HG03103 (cell line): Measurements from ENCODE around the gene ATIC.
A peak's percentile ranks its signal among the peaks of the same experiment; 100 is the strongest.
"Not testable (repeated sequence)": the region's sequence is repeated elsewhere in the genome, so short reads cannot be mapped to it uniquely, and the experiment has no call there.

ENCODE experiments used
- ATAC-seq: cut with Tn5 transposase; IDR thresholded peaks from one replicate; pipeline ENCODE4 v1.9.1; 2021; ENCODE audit warnings: low read depth; ENCODE audit not compliant: unreplicated experiment

ATIC gene

DNA sequence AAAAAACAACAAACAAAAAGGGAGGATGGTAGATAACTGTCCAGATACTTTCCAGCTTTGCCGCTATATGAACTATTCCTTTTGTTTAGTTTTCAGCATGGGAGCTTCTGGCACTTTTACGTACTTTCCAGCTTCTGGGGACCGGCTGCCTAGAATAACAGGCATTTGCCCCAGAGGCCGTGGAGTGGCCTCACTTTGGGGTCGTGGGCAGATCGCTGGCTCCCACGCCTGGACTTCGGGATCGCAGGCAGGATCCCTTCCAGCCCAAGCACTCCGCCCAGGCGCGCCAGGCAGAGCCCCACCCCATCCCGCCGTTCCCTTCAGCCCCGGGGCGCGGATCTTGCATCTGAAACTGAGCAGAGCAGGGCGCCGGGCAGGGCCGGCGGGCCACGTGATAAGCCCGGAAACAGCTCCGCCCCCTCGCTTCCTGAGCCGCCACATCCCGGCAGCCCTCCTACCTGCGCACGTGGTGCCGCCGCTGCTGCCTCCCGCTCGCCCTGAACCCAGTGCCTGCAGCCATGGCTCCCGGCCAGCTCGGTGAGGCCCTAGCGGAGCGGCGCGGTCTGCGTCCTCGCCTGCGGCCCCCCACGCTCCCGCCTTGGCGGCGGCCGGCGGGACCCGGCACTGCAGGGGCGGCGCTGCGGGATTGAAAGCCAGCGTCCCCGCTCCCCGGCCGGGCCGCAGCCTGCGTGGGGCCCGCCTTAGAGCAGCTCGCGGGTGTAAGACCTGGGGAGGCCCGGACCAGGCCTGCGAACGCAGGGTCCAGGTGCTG lies at the start of gene ATIC:
Gene ATIC, plus strand, starts transcription at position 435 of the 772 bp plus-strand sequence. Its CDS starts 84 bp downstream, at position 519.
- ATAC-seq: peak; percentile 98

DNA sequence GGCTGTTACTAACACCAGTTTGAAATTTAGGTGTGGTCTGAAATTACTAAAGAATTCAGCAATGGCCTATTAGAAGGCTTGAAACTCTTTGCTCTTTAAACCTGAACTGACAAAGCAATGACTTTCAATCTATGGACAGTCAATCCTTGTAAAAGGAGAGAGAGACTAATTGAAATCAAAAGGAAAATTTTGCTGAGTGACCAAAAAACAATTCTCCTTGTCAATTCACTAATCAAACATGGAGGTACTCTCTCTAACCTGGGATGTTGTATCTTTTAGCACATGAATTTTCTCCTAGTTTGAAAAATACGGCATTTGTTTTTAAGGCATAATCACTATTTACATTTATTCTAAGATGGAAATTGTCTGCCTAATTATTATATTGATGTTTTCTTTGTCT lies 49.6 kb upstream of the ATIC start:
- ATAC-seq: no peak

GRCh38 chr2:215262741-215263362 lies 49.0 kb upstream of the ATIC start:
- no peak for ATAC-seq

- no peak for ATAC-seq
Observed at GRCh38 chr2:215264374-215264773, 47.5 kb upstream of the ATIC start.

- no peak for ATAC-seq
Observed at GRCh38 chr2:215269397-215270117, 42.3 kb upstream of the ATIC start.

- no peak for ATAC-seq
Observed at GRCh38 chr2:215270118-215270451, 41.8 kb upstream of the ATIC start.

DNA sequence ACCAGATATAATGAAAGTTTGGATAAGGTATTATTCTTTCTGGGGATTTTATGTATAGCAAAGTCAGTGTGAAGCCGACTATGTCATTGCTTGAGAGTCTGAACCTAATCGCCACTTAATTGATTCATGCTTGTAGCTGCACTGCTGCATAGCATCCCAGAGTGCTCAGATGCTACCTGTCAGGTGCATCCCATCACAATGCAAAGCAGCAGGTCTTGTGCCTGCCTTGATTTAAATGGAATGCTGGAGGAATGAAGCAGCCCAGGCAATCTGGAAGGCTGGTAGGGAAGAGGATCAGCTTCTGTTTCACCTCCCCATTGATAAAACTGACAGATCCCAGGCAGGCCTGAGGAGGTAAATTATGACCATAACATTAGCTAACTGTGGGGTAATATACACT lies 40.4 kb upstream of the ATIC start:
- no peak for ATAC-seq

DNA sequence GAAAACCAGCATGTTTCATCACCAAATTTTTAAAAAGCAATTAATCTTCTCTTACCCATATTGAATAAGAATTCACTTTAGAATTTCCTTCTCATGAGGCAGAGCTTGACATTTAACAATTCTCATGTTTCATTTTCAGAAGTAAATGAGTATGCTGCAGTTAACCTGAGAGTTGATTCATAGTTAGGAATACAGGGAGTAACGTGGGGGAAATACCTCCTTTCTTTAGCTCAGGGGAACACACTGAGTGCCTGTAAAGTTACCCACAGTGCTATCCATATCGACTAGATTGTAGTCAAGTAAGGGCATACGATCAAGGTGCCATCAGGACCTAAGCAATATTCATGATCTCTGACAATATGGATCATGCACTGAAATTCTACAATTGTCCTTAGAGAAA lies 38.9 kb upstream of the ATIC start:
- ATAC-seq: no peak

DNA sequence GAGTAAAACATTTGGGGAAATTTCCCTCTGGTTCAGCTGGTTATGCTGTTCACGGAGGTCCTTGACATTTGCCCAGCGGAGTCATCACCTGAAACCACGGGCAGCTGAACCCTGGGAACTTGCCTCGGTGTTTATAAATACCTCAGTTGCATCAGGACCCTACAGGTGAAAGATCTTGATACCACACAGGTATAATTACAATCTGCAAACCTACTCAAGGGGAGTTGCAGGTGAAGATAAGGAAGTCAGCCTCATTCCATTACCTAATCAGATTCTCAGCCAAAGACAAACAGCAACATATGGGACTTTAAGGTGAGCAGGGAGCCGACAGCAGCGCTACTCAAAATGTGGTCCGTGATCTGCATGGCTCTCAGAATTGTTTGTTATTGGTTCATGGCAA lies 37.0 kb upstream of the ATIC start:
- ATAC-seq: no peak

DNA sequence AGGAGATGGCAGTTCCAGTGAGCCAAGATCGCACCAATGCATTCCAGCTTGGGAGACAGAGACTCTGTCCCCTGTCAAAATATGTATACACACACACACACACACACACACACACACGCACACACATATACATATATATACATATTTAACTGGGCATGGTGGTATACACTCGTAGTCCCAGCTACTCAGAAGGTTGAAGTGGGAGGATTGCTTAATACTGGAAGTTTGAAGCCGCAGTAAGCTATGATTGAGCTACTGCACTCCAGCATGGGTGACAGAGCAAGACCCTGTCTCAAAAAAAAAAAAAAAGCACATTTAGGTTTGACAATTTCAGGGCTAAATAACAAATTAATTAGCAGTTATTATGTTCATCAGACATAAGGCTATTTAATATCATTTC lies 36.0 kb upstream of the ATIC start:
- no peak for ATAC-seq

- no peak for ATAC-seq
Observed at GRCh38 chr2:215277944-215278343, 33.9 kb upstream of the ATIC start.

- peak; percentile 55 for ATAC-seq
Observed at GRCh38 chr2:215280326-215280725, 31.5 kb upstream of the ATIC start.

DNA sequence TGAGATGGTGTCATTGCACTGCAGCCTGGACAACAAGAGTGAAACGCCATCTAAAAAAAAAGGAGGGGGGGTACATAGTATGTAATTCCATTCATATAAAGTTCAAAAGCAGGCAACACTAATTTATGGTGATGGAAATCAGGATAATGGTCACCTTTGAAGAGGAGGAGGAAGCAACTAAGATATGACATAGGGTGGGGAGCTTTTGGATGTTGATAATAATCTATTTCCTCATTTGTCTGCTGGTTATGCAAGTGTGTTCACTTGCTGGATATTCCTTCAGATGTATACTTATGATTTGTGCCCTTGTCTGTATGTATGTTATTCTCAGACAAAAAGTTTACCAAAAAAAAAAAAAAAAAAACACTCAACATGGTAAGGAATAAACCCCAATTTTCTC lies 28.6 kb upstream of the ATIC start:
- no peak for ATAC-seq

- no peak for ATAC-seq
Observed at GRCh38 chr2:215286309-215286708, 25.6 kb upstream of the ATIC start.

- ATAC-seq: no peak
Observed at GRCh38 chr2:215288112-215288815, 23.6 kb upstream of the ATIC start.

DNA sequence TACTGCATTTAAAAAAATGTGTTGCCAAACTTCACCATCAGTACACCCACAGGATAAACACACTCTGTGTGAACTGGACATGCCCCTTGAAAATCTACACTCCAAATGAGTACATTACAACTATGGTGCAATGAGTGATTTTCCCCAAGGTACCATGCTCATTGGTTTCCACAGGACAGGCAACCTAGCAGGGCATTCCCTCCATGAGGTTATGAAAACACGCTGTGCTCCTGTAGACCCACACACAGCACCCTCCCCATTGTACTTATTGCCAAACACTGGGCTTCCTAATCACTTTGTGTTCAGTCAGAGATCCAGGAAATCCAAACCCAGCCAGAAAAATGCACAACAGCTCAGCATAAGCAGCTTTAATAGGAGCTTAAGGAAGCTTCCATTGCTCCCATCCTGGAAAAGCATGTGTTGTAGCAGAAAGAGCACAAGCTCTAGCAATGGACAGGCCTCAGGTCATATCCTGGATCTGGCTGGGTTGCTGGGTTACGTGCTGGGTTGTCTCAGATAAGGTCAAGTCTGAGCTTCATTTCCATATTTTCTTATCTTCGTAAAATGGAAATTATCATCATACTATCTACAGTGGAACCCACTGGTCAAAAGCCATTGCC lies 20.8 kb upstream of the ATIC start:
- no peak for ATAC-seq

DNA sequence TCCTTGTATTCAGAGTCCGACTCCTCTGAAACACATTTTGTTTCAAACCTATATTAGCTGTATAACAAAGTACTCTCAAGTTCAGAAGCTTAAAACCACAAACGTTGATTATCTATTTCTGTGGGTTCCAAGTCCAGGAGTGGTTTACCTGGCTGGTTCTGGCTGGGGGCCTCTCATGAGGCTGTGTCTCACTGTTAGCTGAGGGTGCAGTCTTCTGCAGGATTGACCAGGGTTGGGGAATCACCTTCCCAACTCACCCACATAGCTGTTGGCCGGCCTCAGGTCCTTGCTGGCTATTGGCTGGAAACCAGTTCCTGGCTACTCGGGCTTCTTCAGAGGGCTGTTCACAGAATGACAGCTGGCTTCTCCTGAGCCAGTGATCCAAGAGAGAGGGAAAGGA lies 18.0 kb upstream of the ATIC start:
- no peak for ATAC-seq

DNA sequence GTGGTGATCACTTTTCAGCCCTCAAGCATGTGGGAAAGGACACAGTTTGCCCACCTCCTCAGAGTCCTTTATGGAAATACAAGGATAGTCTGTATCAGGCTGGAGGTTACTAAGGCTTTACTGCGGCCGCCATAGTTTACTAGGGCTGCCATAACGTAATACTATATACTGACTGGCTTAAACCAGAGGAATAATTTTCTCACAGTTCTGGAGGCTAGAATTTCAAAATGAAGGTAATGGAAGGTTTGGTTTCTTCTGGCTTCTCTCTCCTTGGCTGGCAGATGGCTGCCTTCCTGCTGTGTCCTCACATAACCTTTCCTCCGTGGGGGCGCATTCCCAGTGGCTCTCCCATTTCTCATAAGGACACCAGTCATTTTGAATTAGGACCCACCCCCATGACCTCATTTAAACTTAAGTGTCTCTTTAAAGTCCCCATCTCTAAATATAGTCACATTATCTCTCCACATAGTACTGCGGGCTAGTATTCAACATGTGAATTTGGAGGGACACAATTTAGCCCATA lies 12.5 kb upstream of the ATIC start:
- no peak for ATAC-seq

- ATAC-seq: no peak
Observed at GRCh38 chr2:215301994-215302393, 9.9 kb upstream of the ATIC start.

- ATAC-seq: not testable (repeated sequence)
Observed at GRCh38 chr2:215311259-215311624, 617 bp upstream of the ATIC start.

- no peak for ATAC-seq
Observed at GRCh38 chr2:215313255-215313613, 1.4 kb downstream of the ATIC start.
